GM12874 (cell line): ENCODE data around the gene THOC6.

Experiments
- TF ChIP-seq, protein P1 (sequence below): IDR thresholded peaks from 2 replicates; pipeline ENCODE4 v1.5.1; 2011; ENCODE audit warnings: low read depth, mild to moderate bottlenecking, control low read depth, low read length, moderate library complexity; ENCODE audit not compliant: insufficient read depth

The THOC6 gene

GRCh38 chr16:3074860-3075522 lies 51.2 kb downstream of the THOC6 start:
- TF ChIP-seq, protein P1, sequence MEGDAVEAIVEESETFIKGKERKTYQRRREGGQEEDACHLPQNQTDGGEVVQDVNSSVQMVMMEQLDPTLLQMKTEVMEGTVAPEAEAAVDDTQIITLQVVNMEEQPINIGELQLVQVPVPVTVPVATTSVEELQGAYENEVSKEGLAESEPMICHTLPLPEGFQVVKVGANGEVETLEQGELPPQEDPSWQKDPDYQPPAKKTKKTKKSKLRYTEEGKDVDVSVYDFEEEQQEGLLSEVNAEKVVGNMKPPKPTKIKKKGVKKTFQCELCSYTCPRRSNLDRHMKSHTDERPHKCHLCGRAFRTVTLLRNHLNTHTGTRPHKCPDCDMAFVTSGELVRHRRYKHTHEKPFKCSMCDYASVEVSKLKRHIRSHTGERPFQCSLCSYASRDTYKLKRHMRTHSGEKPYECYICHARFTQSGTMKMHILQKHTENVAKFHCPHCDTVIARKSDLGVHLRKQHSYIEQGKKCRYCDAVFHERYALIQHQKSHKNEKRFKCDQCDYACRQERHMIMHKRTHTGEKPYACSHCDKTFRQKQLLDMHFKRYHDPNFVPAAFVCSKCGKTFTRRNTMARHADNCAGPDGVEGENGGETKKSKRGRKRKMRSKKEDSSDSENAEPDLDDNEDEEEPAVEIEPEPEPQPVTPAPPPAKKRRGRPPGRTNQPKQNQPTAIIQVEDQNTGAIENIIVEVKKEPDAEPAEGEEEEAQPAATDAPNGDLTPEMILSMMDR: no peak

DNA sequence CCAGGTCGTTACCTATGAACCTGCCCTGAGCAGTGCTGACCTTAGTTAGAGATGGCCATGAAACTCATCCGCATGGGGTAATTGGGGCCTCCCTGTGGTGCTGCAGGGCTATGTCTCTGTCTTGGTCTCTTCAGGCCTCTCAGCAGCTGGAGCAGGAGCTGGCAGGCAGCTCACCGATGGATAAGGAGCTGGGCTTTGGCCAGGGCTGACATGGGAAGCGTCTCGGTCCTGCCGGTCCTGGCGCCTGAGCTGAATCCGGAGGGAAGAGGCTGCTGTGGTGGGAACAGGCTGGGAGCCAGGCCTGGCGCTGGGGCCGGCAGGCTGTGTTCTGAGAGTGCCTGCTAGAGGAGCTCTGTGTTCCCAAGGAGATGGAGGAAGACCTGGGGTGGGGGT lies 51.7 kb downstream of the THOC6 start:
- TF ChIP-seq, protein P1: no peak

- TF ChIP-seq, protein P1: no peak
Observed at GRCh38 chr16:3076577-3076976, 52.7 kb downstream of the THOC6 start.
